MV-4-11 (cell line): ENCODE data around the gene CDT1.

ENCODE experiments used
- DNase-seq: peaks from one replicate; lab custom pipeline; 2025; lab: John Stamatoyannopoulos, UW

CDT1 gene

DNA sequence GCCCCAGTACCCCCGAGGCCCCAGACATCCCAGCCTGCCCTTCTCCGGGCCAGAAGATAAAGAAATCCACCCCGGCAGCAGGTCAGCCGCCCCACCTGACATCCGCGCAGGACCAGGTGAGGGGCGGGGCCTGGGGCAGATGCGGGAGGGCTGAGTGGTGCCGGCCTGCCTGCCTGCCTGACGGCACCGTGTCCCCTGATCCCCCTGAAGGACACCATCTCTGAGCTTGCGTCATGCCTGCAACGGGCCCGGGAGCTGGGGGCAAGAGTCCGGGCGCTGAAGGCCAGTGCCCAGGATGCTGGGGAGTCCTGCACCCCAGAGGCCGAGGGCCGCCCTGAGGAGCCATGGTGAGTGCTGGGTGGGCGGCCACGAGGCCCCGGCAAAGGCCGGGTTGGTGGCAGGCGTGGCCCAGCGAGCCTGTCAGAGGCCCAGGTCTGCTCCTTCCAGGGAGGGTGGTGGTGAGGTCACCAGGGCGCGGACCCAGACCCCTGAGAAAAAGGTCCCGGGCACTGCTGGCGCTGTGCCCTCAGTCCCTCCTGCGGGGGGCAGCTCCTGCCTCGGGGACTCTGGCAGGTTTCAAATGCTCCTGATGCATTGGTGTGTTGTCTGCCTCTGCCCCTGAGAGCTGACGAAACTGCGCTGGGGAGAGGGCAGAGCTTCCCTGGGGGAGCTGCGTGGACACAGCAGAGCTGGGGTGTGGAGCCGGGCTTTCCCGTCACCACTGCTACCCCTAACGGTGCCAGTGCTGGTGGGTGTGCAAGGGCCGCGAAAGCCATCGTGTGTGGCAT is 1.2 kb downstream of the CDT1 start:
- no peak for DNase-seq

DNA sequence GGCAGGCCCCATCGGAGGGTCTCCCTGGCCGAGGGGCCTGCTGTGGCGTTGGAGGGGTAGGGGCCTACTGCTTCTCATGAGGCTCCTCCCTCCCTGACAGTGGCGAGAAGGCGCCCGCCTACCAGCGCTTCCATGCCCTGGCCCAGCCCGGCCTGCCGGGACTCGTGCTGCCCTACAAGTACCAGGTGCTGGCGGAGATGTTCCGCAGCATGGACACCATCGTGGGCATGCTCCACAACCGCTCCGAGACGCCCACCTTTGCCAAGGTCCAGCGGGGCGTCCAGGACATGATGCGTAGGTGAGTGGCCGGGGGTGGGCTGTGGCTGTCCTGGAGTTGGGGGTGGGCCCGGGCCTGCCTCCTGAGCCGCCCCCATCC is 1.7 kb downstream of the CDT1 start:
- DNase-seq, result no peak

DNA sequence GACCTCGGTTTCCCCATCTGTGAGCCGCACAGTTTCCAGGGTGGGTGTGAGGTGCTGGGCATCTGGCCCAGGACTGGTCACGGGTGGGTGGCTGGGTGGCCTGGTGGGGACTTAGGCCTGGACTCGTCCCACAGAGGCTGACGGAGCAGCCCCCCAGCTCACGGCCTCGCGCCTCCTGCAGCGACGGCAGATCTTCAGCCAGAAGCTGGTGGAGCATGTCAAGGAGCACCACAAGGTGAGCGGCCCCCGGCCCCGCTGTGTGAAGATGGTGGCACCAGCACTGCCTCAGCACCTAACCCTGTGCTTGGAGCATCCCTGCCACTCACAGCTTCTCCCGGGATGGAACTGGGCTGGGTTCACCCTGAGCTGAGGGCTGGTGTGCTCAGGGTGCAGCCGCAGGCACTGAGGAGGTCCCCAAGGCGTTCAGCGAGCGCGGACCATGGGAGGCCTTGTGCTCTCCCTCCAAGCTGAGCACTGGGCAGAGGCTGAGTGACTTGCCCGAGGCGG is 2.4 kb downstream of the CDT1 start:
- no peak for DNase-seq

DNA sequence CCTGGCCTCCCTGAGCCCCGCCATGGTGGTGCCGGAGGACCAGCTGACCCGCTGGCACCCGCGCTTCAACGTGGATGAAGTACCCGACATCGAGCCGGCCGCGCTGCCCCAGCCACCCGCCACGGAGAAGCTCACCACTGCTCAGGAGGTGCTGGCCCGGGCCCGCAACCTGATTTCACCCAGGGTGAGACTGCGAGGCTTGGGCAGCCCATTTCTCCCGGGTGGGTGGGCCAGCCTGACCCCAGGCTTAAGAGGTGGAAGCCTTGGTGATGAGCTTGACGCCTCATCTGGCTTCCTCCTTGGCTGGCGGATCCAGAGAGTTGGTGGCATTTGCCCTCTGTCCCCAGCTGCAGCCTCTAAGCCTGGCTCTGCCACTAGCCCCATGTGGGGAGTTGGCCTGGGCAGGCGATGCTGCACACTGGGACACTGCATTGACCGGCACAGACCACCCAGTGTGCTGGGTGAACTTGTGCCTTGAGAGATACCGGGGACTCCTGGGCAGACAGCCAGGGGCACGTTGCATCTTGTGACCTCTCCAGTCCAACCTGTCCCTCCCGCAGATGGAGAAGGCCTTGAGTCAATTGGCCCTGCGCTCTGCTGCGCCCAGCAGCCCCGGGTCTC is 3.0 kb downstream of the CDT1 start:
- no peak for DNase-seq

DNA sequence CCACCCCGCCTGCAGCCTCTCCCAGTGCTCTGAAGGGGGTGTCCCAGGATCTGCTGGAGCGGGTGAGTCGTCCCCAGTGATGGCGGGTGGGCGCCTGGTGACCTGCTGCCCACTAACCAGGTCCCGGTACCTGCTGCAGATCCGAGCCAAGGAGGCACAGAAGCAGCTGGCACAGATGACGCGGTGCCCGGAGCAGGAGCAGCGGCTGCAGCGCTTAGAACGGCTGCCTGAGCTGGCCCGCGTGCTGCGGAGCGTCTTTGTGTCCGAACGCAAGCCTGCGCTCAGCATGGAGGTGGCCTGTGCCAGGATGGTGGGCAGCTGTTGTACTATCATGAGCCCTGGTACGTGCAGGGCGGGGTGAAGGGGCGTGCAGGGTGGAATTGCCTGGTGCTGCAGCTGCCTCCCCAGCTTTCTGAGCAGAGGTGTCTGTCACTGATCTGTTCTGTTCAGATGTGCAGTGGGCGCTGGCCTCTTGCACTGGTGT is 3.6 kb downstream of the CDT1 start:
- no peak for DNase-seq

DNA sequence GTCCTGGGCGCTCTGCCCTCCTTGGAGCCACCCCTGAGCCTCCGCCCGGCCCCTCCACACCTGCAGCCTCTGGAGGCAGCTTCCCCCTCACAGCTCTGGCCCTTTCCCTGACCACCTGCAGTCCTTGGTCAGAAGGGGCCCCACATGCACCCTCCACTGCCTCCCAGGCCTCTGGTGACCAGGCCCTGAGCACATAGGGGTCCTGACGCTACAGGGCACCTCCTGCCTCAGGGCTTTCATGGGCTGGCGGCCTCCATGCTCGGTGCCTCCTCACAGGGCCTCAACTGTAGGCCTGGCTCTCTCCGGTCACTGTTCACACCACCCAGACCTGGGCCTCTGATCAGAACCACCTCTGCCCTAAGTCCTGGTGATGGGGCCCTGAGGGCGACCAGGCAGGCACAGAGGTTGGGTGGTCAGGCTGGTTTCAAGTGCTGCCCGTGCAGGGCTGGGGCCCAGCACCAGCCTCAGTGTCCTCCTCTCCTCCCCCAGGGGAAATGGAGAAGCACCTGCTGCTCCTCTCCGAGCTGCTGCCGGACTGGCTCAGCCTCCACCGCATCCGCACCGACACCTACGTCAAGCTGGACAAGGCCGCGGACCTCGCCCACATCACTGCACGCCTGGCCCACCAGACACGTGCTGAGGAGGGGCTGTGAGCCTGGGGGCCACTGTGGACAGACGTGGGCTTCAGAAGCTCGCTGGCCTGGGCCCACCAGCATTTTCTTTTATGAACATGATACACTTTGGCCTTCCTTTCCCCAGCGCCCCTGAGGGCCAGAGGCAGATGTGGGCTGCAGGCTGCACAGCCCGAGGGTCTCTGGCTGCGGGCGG is 4.3 kb downstream of the CDT1 start:
- DNase-seq, result no peak

DNA sequence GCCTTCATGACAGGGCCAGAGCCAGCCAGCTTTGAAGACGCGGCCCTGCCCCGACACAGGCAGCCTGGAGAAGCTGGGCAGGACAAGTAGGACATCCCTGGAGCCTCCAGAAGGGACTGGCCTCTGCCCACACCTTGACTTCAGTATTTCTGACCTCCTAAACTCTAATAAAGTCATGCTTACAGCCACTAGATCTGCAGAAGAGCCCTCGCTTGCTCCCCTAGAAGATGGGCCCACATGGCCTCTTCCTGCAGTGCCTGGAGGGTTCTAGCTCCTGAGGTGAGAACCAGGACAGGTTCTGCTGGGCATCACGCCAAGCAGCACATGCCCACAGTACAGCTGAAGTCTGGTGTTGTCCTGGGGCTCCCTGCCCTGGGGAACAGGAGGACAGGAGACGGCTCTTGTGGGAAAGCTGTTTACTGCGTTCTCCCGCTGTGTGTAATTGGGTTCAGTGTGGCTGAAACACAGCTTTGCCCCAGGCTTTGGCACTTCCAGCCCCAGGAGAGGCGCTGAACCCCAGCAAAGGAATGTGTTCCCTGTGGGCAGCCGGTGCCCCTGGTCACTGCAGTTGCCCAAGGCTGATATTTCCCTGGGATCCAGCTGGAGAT is 5.6 kb downstream of the CDT1 start:
- no peak for DNase-seq

DNA sequence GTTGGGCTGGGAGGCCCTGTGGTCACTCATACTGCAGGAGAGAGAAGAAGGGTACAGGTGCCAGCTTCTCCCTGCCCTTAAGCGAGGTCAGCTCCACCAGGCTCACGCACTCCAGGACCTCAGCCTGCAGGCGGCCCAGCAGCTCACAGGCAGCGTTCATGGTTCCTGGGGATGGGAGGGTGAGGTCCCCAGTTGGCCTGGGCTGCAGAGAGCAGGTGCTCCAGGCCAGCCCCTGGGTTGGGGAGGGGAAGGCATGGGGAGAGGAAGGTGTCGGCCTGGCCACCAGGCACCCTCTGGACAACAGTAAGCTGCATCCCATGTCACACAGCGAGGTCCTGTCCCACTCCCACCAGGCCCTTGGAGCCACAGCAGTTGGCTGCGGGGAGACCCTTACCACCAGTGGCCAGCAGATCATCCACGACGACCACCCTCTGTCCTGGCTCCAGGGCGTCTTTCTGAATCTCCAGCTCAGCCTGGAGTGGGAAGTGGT is 6.1 kb downstream of the CDT1 start:
- DNase-seq, result no peak

DNA sequence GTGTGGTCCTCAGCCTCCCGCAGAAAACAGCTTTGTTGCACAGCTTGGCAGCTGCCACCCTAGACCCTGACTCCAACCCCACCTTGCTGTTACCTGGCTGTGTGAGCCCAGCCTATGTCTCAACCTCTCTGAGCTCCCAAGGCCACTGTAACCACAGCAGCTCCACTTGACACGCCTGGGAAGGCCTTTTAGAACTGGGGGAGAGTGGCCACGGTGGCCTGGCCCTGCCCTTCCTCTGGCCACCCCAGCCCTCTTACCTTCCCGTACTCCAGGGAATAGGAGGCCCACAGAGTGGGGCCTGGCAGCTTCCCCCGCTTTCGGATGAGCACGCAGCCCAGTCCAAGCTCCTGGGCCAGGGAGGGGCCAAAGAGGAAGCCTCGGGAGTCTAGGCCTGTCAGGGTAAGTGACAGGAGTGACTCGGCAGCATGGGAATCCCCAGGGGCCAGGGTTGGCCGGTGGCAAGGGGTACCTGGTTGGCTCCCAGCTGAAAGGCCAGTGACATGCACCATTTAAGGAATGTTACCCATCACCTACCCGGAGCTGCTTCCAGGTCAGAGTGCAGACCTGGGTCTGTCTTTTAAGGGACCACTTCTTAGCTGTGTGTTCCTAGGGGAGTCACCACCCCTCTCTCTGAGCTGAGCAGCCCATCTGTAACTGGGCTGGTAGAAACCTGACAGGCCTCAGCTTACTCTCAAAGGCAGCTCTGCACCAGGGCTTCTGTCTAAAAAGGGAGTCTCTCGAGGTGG is 6.8 kb downstream of the CDT1 start:
- DNase-seq, result peak; percentile 46

DNA sequence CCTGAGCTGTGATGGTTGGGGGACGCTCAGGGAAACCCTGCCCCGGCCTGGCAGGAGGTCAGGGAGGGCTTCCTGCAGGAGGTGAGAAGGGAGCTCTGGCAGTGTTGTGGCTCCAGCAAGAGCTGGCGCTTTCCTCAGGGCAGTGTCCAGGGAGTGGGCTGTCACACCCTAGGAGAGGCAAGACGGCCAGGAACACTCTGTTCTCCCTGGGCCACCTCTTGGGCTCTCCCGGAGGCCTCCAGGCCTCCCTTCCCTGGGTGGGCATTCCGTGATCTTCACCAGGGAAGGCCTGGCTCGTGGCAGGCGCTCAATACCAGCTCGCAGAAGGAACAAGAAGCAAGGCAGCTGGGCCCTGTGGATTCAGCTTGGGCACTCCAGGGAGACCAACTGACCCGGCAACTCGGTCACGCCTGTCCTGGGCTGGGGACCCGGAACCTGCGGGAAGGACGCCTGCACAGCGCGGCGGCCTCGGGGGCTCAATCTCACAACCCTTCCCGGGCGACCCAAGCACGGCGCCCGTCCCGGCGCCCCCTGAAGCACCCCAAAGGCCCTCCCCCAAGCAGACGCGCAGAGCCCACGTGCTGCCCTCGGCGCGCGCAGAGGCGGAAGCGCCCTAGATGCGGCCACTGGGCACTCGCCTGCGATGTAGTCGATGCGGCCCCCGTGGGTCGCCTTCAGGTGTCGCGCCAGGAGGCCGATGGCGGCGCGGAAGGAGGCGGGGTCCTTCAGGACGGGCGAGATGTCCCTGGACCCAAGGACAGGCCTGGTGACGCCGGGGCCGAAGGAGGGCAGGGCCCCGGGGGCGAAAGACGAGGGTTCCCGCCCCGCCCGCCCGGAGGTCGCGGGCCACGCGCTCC is 7.6 kb downstream of the CDT1 start:
- peak; percentile 74 for DNase-seq

DNA sequence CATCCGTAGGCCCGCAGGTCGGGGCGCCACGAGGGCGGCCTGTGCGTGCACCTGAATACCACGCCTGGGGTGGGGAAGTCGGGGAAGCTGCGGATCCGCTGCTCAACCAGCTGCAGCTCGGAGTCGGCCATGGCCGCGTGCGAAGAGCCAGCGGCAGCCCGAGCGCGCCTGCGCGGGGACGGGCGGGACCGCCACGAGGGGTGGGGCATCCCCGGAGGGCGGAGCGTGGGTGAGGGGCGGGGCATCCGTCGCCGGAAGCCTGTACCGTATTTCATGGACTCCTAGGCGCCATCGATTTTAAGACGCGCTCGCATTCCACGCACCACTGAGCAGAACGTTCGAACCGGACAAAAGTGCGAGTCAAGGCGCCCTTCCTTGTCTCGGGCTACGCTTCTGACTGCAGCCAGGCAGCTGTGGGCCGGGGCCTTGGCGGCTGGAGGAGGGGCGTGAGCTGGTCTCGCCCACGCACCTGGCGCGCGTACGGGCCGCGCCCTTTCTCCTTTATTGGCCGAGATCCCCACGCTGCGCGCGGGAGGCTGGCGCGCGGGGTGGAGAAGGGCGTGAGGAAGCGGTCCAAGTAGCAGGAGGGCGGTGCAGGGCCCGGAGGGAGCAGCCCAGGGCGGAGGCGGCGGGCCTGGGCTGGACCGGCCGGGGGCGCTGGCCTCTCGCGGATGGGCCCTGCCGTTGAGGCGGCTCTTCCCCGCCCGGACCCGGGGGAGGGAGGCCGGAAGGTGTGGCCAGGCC is 8.4 kb downstream of the CDT1 start, which contains the start of gene APRT:
APRT (minus strand) TSS at position 160 of the 744 bp plus-strand sequence; CDS start at position 131, 29 bp downstream.
- peak; percentile 90 for DNase-seq

DNA sequence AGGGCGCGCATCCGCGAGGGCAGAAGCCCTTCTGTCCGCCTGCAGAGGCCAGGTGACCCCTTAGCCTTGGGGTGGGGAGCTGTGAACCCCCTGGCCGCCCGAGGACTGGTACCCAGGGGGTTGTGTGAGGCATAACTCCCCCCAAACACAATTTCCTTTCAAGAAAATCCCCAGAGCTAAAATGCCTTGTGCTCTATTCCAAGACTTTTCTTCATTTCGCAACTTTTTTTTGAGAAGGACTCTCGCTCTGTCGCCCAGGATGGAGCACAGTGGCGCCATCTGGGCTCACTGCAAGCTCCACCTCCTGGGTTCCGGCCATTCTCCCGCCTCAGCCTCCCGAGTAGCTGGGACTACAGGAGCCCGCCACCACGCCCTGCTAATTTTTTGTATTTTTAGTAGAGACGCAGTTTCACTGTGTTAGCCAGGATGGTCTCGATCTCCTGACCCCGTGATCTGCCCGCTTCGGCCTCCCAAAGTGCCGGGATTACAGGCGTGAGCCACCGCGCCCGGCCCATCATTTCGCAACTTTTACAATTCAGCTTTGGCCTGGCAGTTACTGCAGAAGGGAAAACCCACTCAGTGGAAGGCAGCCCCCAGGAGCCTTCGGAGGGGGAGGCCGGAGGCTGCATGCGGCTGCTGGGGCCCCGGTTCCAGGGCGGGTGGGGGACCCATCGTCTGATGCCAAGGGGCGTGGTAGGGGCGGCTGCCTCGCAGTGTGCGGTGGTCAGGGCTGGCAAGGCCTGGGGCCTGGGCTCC is 9.1 kb downstream of the CDT1 start:
- peak; percentile 74 for DNase-seq

DNA sequence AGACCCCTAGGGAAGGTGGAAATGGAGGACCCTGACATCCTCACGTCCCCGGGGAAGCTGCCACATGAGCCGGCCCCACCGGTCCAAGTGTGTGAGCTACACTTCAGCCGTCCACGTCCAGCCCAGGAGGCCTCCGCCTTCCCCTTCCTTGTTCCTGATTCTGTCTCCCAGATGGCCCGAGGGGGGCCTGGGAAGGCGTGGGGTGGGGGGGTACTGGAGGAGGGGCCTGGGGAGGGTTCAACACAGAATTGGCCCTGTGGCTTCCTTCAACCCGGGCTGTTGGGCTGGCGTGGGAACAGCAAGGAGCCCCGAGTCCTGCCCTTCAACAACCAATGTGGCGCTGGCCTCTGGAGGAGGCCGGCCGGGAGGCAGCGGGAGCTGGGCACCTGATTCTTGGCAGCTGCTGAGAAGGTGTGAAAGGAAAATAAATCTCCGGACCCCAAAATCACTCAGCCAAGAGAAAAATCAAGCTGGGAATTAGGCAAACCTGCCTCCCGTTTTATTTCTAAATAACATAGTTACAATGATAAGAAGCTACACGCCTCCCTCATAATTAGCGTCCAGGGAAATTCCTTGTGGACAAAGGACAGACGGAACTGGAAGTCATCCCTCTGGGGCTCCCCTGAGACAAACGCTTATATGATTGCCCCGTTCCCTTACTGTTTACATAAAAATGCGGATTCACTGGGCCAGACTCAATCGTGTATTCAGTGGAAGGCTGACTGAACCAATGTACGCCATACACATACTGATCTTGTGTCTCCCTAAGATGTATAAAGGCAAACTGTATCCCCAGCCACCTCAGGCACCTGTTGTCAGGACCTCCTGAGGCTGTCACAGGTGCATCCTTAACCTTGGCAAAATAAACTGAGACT is 9.9 kb downstream of the CDT1 start:
- no peak for DNase-seq

DNA sequence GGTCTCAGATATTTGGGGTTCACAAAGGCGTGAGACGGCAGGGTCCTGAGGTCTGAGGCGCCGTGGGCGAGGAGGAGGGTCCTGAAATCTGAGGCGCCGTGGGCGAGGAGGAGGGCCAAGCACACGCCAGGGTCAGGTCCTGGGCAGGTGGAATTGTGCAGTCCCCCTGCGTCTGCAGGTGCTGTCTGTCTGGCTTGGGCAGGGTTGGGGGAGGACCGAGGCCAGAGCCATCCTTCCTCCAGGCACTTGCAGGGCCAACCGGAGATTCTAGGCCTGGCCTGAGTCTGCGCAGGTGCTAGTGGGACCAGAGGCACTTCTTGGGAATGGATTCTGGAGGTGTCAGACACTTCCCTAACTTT is 10.5 kb downstream of the CDT1 start:
- DNase-seq, result no peak

DNA sequence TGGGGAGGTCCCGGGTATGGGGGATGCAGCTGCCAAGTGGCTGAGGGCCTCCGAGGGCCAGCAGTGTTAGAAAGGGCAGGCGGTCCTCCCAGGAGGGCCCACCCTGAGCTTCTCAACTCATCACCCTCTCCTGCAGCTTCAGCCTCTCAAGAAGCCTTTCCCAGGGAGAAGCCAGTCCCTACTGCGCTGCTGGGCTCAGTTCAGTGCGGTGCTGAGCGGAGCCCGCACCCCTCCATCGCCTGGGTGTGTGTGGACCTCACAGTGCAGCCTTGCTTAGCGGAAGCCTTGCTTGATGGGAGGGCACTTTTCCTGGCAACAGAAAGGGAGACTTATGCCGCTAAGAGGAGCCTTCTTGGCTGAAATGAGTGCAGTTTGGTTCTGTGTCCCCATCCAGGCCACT is 11.6 kb downstream of the CDT1 start:
- DNase-seq, result no peak

DNA sequence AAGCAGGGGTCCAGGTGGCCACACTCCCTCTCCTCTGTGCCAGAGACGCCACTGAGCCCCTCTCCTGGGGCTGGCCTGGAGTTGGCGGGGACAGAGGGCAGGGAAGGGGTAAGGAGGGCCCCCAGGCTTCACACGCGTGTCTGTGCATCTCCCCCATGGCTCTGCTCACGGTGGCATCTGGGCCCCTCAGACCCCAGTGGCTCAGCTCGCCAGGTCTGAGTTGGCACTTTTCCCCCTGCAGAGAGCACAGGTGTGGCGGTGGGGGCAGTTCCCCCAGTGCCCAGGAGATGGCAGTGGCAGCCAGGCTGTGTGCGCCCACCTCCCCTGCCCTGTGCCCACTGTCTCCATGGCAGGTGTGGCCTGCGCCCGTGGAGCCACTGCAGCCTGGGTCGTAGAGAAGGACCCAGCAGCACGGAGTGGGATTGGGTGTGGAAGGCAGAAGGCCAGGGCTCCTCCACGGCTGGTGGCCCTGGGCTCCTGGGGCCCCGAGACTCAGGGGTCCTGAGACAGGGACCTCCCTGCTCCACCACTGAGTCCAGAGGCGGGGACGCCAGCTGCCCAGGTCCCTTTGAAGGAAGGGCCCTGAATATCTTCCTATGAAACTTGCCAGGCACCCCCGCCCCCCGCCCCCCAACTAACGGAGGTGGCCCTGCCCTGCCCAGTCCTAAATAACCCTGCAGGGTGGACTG is 12.5 kb downstream of the CDT1 start:
- no peak for DNase-seq
